ENCODE data around the gene PMEPA1.

PMEPA1 gene

DNA sequence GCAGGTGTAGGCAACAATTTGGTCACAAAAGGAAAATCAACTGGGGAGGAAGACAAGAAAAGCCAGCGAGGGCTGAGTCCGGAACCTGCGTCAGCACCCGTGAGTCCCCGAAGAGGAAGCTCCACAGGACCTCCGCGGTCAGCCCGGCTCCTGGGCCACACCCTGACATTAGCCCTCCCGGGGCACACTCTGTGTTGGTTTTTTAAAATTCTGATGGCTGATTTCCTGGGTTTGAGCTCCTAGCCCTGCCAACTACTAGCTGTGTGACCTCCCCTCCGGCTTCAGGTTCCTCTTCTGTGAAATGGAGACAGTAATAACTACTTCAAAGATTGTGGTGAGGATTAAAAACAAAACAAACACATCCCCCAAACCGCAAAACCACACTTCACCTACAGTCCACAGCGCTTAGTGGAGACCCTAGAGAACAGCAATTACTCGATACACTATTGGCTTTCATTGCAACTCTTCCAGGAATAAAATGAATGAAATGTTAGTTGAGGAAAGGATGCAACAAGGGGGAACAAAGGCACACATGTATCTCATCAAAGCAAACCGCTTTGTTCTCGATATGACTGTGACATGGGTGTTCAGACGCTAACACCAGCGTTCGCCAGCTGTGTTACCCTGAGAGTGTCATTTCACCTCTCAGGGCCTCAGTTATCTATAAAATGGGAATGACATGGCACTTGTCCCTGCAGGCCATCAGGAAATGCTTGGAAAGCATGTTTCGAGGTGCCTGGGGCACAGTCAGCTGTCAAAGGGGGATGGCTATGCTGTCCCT lies 90.6 kb downstream of the PMEPA1 start:
- peak; percentile 92 for DNase-seq

DNA sequence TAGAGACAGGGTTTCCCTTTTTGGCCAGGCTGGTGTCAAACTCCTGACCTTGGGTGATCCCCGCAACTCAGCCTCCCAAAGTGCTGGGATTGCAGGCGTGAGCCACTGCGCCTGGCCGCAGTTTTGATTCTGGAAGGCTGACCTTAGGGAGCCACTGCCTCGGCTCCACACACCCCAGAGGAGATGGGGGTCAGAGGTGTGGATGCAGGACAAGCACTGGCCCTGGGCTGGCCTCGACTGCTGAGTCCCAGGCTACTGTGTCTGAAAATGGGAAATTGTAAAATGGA lies 91.1 kb downstream of the PMEPA1 start:
- no peak for DNase-seq

DNA sequence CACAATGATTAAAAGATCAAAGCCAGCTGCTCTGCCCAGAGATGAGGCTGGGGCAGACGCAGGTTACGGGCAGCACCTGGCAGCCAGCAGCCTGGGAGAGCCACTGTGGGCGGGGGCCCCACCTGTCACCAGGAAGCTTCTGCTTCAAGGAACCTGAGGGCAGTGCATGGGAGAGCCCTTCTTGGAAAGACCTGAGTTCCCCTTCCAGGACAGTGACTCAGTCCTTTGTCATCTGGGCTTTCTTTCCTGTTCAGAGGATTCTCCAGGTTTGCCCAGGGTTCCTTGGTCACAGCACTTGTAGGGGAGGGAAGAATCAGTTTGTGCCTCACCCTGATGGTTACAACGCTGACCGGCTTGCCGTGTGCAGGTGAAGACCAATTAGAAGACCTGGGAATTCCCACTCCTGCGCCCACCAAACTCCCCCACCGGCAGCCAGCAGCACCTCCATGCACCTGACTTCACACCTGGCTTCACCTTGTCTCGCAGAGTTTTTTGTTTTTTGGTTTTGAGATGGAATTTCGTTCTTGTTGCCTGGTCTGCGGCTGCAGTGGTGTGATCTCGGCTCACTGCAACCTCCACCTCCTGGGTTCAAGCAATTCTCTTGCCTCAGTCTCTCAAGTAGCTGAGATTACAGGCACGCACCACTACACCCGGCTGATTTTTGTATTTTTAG lies 91.6 kb downstream of the PMEPA1 start:
- DNase-seq = peak; percentile 28

DNA sequence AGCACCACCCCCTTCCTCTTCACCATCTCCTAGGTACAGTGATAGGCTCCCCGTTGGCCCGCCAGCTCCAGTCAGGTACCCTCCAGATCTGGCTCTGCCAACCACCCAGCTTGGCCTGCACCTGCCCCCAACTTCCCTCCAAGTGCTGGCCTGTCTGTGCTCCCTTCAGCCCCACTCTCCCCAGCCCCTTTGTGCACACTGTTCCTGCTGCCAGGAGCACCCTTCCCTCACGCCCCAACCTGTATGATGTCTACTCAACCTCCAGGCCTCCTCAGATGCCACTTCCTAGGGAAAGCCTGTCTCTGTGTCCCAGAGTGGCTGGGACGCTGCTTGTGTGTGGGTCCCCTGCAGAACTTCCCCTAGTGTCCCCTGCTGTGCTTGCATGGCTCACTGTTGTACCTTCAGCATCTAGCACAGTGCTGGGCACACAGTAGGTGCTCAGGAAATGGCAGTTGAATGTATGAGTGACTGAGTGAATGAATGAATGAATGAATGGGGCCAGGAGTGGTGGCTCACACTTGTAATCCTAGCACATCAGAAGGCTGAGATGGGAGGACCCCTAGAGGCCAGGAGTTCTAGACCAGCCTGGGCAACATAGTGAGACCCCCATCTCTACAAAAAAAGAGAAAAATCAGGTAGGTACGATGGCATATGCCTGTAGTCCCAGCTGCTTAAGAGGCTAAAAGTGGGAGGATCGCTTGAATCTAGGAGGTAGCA lies 92.6 kb downstream of the PMEPA1 start:
- no peak for DNase-seq

DNA sequence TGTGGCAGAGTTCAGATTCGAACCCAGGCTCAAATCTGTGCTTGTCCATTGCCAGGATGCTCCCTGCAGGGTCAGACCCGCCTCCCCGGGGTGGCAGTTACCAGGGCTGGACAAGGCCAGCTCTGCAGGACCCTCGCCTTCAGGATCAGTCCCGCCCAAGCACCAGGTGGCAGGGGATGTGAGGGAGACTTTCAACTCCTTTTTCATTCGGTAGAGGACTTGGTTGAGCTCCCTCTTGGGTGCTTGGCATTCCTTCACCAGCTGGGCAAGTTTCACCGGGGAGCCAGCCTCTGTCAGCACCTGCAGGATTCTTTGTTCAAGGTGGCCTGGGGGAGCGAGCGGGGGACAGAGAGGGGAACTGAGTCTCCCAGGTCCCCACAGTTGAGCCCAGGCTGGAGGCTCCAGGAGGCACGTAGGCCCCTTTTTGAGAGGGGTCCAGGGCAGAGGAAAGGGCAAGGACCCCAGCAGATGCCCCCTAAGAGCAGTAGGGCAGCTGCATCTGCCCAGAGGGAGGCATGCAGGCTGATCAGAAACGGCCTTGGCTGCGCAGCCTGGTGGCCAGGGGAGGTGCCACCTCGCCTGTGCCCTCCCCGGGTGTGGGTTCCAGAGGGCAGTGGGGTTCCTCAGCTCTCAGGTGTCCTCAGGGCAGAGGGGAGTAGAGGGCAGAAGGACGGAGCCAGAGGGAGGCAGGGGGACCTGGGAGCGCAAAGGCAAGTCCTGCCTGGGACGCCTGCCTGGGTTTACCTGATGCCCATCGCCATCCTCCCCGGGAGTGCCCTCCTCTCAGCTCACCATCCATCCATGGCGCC lies 93.5 kb downstream of the PMEPA1 start:
- DNase-seq = no peak

DNA sequence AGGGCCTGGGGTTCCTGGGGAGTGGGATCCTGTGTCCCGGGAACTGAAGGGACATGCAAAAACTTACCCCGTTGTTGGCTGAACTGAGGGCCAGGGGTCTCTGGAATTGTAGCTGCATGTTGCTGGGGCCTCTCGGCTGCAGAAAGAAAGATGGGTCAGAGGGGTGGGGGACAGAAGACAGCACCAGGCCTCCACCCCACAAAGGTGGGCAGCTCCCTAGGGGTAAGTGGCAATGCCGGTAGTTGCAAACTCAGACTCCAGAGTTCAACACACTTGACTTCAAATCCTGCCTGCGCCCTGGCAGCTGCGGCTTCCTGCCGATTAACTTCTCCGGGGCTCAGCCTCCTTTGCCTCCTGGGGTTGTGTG lies 94.4 kb downstream of the PMEPA1 start:
- no peak for DNase-seq

DNA sequence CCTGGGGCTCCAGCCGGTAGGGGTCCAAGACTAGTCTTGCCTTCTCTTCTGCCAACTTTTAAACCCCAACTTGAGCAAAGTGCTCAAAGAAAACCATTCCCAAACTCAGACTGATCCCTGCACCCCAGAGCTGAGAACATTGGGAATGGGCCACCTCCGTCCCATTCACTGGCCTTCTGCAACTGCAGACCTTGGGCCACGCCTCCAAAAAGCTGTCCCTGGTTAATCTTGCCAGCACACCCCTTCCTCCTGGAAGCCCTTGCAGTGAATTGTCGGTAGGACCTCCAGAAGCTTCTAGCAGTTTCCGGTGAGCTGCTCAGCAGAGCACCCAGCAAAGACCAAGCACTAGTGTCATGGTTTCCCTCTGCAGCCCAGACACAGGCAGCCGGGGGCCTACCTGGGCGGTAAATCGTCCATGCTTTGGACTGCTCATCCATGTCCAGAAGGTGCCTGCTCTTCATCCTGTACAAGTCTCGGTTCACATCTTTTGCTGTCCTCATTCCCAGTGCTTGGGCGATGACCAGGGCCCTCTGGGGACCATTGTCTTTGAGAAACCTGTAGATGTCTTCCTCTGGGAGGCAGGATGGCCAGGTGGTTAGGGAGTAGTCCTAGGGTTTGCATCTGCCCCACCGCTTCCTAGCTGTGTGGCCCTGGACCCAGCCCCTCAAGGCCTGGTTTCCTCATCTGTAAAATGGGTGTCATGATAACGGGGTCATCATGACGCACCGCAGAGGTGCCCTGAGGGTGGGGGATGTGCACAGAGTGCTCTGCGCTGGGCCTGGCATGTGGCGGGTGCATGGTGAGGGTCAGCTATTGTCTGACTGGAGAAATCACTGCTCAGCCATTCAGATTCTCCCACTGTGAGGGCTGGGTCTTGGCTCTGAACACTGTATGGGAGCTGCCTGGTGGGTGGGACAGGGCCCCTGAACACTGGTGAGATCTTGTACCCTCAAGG lies 95.0 kb downstream of the PMEPA1 start:
- no peak for DNase-seq

DNA sequence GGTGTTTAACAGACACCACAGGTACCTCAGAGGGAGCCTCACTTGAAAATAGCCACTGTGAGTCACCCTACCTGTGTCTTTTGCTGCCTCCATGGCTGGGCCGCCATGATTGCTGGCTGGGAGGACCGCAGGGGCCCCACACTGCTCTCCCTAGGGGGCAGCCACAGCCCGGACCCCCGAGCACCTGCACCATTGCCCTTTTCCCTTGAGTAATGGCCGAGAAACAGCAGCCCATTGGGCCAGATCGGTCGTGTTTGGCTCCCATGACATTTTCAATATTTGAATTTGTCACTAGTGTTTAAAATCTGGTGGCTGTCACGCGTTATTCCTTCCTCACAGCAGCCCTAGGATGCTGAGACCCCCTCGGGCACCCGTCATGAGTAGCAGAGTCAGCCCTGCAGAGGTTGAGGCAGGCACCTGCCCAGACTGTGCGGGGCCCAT lies 96.3 kb downstream of the PMEPA1 start:
- no peak for DNase-seq

DNA sequence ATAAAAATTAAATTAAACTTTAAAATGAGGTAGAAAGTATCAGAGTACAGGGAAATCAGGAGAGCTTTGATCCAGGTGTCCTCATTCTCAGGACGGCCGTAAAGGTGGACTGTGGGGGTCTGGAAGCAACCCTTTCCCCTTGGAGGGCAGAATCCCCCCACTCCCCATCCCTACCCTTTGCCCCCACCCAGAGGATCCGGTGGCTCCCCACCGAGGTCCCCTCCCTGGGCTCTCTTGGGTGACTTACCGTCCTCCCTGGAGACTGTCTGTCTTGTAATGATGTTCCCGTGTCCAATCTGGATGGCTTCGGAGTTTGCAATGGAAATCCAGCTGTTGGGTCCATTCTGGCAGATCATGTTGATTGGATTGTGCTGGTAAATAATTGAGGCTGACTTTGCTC lies 96.9 kb downstream of the PMEPA1 start:
- no peak for DNase-seq

DNA sequence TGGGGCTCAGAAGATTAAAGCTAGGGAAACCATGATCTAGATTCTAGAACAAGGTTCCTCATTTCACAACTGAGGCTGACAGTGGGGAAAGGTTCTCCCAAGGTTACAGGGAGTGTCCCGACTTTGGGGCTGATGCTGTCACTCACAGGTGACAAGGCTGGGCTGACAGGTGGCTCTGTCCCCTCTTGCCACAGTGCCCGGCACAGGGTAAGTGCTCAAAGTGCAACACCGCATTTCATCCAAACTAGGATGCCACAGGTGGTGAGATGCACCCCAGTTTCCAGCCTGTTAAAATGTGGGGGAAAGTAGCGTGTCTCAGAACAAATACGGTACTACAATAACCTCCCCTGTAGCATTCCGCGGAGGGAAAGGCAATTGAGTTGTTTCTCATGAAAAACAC lies 97.4 kb downstream of the PMEPA1 start:
- no peak for DNase-seq

DNA sequence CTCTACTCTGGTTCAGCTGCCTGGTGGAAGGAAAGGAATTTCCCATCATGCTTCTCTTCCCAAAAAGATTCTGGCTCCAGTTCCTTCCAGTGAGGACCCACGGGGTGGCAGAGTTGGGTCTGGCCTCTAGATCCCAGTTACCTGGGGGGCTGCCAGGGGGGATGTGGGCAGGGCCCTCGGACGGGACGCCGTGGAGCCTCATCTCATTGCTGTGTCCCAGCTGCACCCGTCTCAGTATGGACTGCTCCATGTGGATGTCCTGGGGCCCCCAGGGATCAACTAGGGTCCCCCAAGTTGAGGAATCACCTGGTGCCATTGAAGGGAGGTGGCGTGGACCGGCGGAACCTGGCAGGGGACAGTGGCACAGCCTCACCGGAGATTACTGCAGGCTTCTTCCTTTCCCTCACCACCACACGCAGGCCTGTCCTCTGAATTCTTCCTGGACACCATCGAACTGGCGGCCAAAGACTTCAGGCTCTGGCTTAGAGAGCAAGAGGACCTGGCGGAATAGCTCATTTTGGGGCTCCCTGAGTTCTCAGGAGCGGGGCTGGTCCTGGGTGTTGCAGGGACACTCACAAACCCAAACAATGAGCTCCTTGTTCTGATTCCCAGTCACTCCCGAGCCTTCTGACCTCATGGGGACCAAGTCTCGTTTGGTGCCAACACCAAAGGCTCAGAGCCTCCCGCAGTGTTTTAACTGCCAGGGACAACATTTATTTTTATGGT lies 98.1 kb downstream of the PMEPA1 start:
- DNase-seq = no peak

DNA sequence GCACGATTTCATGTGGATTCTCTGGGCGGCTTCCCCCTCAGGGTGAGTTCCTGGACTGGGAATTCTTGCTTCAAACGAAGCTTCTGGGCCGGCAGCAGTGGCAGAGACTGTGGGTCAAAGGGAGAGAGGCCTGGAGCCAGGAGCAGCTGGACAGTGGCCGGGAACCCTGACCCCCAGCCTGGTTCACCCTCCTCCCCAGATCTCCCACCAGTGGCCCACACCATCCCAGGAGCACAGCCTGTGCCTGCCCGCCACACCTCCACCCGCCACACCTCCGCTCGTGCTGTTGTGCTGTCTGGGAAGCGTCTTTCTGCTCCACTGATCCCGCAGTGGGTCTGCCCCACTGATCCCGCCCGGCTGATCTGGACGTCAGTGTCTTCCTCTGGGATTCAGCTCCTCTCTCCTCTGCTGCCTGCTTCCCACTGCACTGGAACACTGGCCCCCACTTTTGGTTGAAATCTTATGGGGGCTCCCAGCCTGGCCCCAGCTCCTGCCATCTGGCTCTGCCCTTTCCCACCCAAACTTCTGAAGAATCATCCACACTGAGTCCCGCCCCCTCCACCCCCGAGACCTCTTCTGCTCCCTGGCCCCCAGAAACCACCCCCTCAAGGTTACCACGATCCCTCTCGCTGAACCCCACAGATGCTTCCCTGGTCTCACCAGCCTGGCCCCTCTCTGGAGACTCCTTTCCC lies 99.4 kb downstream of the PMEPA1 start:
- DNase-seq = no peak

DNA sequence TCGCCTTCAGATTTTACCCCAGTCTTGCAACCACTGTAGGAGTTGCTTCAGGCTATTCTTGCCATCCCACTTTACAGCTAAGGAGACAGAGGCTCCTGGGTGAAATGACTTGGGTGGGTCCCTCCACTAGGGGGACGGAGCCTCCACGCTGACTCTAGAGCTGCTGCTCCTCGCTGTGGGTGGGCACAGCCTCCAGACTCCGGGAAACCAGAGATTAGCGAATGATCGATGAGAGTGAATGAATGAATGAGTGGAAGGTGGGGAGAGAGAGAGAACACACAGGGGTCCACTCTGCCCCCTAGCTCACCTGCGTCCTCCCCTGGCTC lies 100.0 kb downstream of the PMEPA1 start:
- DNase-seq = no peak

DNA sequence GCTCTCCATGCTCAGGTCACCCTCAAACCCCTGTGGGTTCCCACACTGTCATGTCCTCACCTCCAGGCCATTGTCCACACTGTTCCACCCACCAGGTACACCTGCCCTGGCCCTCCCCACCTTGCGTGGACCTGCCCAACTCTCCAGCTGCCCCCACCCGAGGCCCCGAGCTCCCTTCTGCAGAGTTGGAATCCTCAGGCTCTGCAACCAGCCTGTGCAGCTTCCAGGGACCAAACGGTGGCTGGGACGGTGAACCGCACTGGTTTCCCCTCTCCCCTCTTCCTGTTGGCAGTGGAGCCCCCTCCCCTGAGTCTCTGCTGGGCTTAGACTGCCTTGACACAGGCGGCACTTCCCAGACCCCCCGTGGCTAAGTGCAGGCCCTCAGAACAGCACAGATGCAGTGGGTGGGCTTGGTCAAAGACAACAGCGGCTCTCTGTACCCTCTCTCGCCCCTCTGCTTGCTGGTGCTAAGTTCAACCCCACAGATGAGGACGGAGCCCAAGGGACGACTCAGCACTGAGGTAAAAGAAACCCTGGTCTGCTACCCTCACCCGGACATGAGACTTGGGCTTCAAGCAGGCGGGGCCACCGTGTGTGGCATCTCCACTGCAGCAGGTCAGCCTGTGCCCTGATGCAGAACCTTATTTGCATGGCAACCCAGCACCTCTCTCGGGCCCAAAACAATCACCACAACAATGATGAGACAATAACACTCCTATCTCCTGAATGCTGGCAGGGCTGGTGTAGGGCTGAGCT lies 100.6 kb downstream of the PMEPA1 start:
- DNase-seq = no peak

DNA sequence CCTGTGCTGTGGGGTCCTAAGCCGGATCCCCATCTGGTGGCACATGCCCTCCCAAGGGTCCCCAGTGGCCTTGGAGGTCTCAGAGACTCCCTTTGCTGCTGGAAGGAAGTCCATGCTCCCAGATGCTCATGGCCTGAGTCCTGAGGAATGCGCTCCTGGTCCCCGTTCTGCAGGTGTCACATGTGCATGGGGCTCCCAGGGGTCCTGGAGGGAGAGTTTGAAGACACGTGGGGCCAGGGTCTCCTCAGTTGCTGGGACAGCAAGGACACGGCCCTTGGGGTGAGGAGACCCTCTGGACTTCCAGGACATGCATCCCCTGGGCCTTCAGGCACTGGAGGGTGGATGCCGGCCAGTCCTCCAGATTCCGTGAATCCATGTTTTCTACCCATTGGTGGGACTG lies 101.3 kb downstream of the PMEPA1 start:
- no peak for DNase-seq

DNA sequence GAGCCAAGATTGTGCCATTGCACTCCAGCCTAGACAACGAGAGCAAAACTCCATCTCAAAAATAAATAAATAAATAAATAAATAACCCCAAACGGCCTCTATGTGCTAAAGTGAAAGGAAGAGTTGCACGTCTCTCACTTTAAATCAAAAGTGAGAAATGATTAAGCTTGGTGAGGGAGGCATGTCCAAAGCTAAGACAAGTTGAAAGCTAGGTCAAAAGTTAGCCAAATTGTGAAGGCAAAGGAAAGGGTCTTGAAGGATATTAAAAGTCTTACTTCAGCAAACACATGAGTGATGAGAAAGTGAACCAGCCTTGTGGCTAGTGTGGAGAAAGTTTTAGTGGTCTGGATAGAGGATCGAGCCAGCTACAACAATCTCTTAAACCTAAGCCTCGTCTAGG lies 103.9 kb downstream of the PMEPA1 start:
- no peak for DNase-seq

DNA sequence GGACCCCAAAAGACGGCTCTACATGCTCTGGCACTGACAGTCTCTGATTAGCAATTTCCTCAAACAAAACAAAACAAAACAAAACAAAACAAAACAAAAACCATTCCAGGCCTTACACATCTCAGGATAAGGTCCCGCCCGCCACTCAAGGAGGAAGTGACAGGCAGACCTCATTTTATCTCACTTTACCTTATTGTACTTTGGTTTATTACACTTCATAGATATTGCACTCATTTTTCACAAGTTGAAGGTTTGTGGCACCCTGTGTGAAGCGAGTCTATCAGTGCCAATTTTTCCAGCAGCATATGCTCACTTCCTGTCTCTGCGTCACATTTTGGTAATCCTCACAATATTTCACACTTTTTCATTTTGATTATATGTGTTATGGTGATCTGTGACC lies 104.8 kb downstream of the PMEPA1 start:
- DNase-seq = no peak

DNA sequence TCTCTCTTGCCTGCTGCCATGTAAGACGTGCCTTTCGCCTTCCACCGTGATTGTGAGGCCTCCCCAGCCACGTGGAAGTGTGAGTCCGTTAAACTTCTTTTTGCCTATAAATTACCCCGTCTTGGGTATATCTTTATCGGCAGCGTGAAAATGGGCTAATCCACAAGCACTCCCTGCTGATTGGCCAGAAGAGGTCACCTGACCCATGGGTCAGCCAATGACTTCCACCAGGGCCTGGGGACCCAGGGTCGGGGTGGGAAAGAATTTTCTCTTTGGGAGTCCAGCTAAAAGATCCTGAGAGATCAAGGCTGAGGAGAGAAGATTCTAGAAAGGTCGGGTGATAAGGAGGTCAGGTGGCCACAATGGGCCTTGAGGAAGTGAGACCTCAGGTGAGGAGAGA lies 106.7 kb downstream of the PMEPA1 start:
- DNase-seq = no peak

DNA sequence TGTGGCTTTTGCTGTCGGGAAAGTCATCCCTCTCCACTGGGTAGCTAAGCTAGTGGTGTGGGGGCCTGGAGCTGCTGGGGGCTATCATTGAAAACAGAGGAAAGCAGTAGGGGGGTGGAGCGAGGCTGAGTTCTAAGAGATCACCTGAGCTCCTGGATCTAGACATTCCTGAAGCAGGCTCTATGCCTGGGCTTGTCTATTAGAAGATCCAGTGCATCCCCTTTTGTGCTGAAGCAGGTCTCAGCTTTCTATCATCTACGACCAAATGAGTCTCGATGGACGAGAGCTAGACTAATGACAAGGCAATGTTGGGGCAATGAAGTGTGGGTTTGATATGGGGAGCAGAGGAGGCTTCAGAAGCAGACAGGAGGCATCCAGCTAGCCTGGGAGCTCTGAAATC lies 108.1 kb downstream of the PMEPA1 start:
- no peak for DNase-seq

DNA sequence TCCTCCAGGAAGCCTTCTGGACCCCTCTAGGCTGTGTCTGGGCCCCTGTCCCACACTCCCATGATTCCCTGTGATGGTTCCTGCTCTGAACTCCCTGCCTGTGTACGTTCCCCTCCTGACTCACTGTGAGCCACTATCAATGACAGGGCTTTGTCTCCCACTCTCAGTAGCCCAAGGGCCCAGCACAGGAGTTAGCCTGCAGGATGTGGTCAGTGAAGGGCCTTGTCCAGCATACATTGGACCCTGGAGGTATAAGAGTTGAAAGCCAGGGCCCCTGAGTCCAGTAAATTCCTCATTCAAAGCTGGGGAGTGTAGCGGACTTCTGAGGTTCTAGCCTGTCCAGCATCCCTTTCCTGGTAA lies 108.6 kb downstream of the PMEPA1 start:
- no peak for DNase-seq

Measured in activated CD4-positive, alpha-beta T cell treated with anti-CD3 and anti-CD28 coated beads, Interleukin-10, Interleukin-2, amounts not matched to agents 100 ng/mL and 50 ng/mL, durations not matched to agents 16 hours and 8 hours (primary cell).